CD14-positive monocyte (primary cell): ENCODE measurements around the gene CEND1. TPM values are rescaled to one million over a fixed set of nuclear protein-coding genes. Genes with fewer than 3 reads are reported as not detected.

Experiments used
- DNase-seq, 3 donors: peaks; one replicate each; pipeline ENCODE4 v3.0.0-alpha.2; 2011 to 2022
- H2AFZ ChIP-seq: 2 replicates; pipeline ENCODE4 v1.6.0; 2012; ENCODE audit warnings: mild to moderate bottlenecking, low read depth, low read length, inconsistent platforms; ENCODE audit not compliant: insufficient read depth, poor library complexity, severe bottlenecking
- H3K27ac ChIP-seq, 2 donors: 1 replicate in 1 of 2; 2 replicates in 1 of 2; pipeline ENCODE4 v1.5.1; 2012 to 2013; ENCODE audit warnings: low read length in 2 of 2, control low read depth in 1 of 2, inconsistent platforms in 1 of 2, low read depth in 1 of 2, mild to moderate bottlenecking in 1 of 2
- H3K27me3 ChIP-seq, 2 donors: one replicate each; pipeline versions ENCODE4 v1.6.0 to v1.6.1; 2011 to 2013; ENCODE audit warnings: low read length in 2 of 2; ENCODE audit not compliant: control insufficient read depth in 2 of 2, insufficient read depth in 2 of 2
- H3K36me3 ChIP-seq, 2 donors: replicated peaks in 1 of 2; 1 replicate in 1 of 2; 2 replicates in 1 of 2; pipeline versions ENCODE4 v1.5.1 to v1.6.1; 2012 to 2013; ENCODE audit warnings: low read length in 2 of 2, control low read depth in 1 of 2, inconsistent platforms in 1 of 2, mild to moderate bottlenecking in 1 of 2; ENCODE audit not compliant: insufficient read depth in 2 of 2, control insufficient read depth in 1 of 2
- H3K4me1 ChIP-seq, 2 donors: 1 replicate in 1 of 2; 2 replicates in 1 of 2; pipeline versions ENCODE4 v1.5.1 to v1.6.1; 2012 to 2013; ENCODE audit warnings: low read length in 2 of 2, control low read depth in 1 of 2, inconsistent platforms in 1 of 2, mild to moderate bottlenecking in 1 of 2, moderate library complexity in 1 of 2; ENCODE audit not compliant: insufficient read depth in 2 of 2, control insufficient read depth in 1 of 2
- H3K4me2 ChIP-seq: replicated peaks from 2 replicates; pipeline ENCODE3; 2012; ENCODE audit warnings: low read length, moderate library complexity, mild to moderate bottlenecking; ENCODE audit not compliant: poor library complexity, severe bottlenecking; ENCODE audit errors: extremely low read depth
- H3K4me3 ChIP-seq, 3 experiments: fragments of 200-600 bp in 1 of 3; sonication (generic) in 1 of 3; replicated peaks in 1 of 3; 1 replicate in 2 of 3; 2 replicates in 1 of 3; pipeline ENCODE4 v1.5.1; 2011 to 2013; ENCODE audit warnings: low read length in 3 of 3, mild to moderate bottlenecking in 3 of 3, control low read depth in 2 of 3, low read depth in 2 of 3, inconsistent platforms in 1 of 3, moderate library complexity in 1 of 3
- H3K79me2 ChIP-seq: 2 replicates; pipeline ENCODE4 v1.6.0; 2012; ENCODE audit warnings: mild to moderate bottlenecking, control low read depth, inconsistent platforms, low read length, moderate library complexity; ENCODE audit not compliant: insufficient read depth
- H3K9ac ChIP-seq: 2 replicates; pipeline ENCODE4 v1.6.0; 2017; ENCODE audit warnings: low read length, mild to moderate bottlenecking; ENCODE audit not compliant: insufficient read depth, poor library complexity, severe bottlenecking
- H3K9me3 ChIP-seq, 2 donors: replicated peaks in 1 of 2; 1 replicate in 1 of 2; 2 replicates in 1 of 2; pipeline versions ENCODE4 v1.5.1 to v1.6.1; 2012 to 2013; ENCODE audit warnings: low read length in 2 of 2, control low read depth in 1 of 2; ENCODE audit not compliant: control insufficient read depth in 1 of 2, insufficient read depth in 1 of 2
- H4K20me1 ChIP-seq: 2 replicates; pipeline ENCODE4 v1.6.0; 2012; ENCODE audit warnings: mild to moderate bottlenecking, low read length, control low read depth, moderate library complexity; ENCODE audit not compliant: insufficient read depth
- H3K27ac Mint-ChIP-seq, 7 donors: one replicate each; pipeline ENCODE4 v1.8.0; 2020; ENCODE audit warnings: mild to moderate bottlenecking in 7 of 7, mixed read lengths in 7 of 7, moderate library complexity in 6 of 7, inconsistent platforms in 2 of 7
- H3K27me3 Mint-ChIP-seq, 3 donors: one replicate each; pipeline ENCODE4 v1.8.0; 2021 to 2022; ENCODE audit warnings: low read depth in 3 of 3, mild to moderate bottlenecking in 3 of 3, mixed read lengths in 3 of 3, moderate library complexity in 3 of 3, inconsistent platforms in 1 of 3
- H3K36me3 Mint-ChIP-seq, 2 donors: one replicate each; pipeline ENCODE4 v1.8.0; 2020; ENCODE audit warnings: mixed read lengths in 2 of 2, inconsistent platforms in 1 of 2, mild to moderate bottlenecking in 1 of 2
- H3K4me1 Mint-ChIP-seq: one replicate; pipeline ENCODE4 v1.8.0; 2020; ENCODE audit warnings: mild to moderate bottlenecking, mixed read lengths
- H3K4me3 Mint-ChIP-seq, 2 donors: one replicate each; pipeline ENCODE4 v1.8.0; 2020; ENCODE audit warnings: mild to moderate bottlenecking in 2 of 2, mixed read lengths in 2 of 2, moderate library complexity in 1 of 2
- H3K9me3 Mint-ChIP-seq, 7 donors: one replicate each; pipeline ENCODE4 v1.8.0; 2020 to 2022; ENCODE audit warnings: mixed read lengths in 7 of 7, mild to moderate bottlenecking in 6 of 7, moderate library complexity in 6 of 7, inconsistent platforms in 2 of 7
- CTCF ChIP-seq: fragments of 200-600 bp; IDR thresholded peaks from one replicate; pipeline ENCODE4 v1.8.0; 2022; ENCODE audit warnings: antibody characterized with exemption, mild to moderate bottlenecking
- WGBS: methylation state at CpG from one replicate; pipeline ENCODE4 v1.1.5; 2013; ENCODE audit warnings: missing lambda C conversion rate; ENCODE audit not compliant: insufficient coverage; 5-methylcytosine and 5-hydroxymethylcytosine counted together
- intact Hi-C, 2 donors: fragments of 100-400 bp; cut with micrococcal nuclease; formaldehyde crosslinking; loops; one replicate each; pipeline versions ENCODE4 v1.15.0 to v1.15.1; 2023
- polyA minus RNA-seq: library from RNA; depleted of rRNA, polyadenylated mRNA; stranded (reverse); fragments of >200 nt; gene quantifications from 2 replicates; pipeline ENCODE4 v1.2.3, GENCODE V29; 2012
- polyA plus RNA-seq, 3 donors: library from polyadenylated mRNA; depleted of rRNA in 1 of 3; unstranded in 2 of 3; stranded (reverse) in 1 of 3; fragments of 300-500 nt in 2 of 3; fragments of >200 nt in 1 of 3; fragmentation: Illumina TruSeq in 2 of 3; gene quantifications; 1 replicate in 2 of 3; 2 replicates in 1 of 3; pipeline ENCODE4 v1.2.3, GENCODE V29; 2012 to 2021
- total RNA-seq, 12 experiments: library from RNA in 1 of 12; stranded (reverse) in 1 of 12; fragments of 120-200 nt in 1 of 12; gene quantifications; one replicate each; pipeline ENCODE4 v1.2.4 and lab custom pipeline; 2013 to 2026; ENCODE audit warnings: mixed read lengths in 6 of 12, inconsistent platforms in 1 of 12

CEND1 gene
- total RNA-seq (2013): not detected
- polyA plus RNA-seq (not detected), polyA minus RNA-seq (0.24 TPM in 1 of 2 replicates, not detected in the other), total RNA-seq (lab: John Stamatoyannopoulos, UW) (0 to 0.91 (median 0) reads per million in 11 experiments)

GRCh38 chr11:789943-790342 lies at the start of gene CEND1:
CEND1 (minus strand) TSS chr11:790090; CDS start chr11:788576, 1,514 bp downstream.
- 3% methylated on average over 22 of the region's 44 CpGs for WGBS
- Mint-ChIP-seq H3K4me1 (no peaks in the 10 kb centered on the region), H3K27me3 (peaks cover 15 to 37% (median 20%) of the 10 kb centered on the region in 3 donors), H3K27ac (no peak within 1 kb of the TSS), H3K4me3 (peak within 1 kb of the TSS; percentile 37 to 46), H3K36me3 (peaks cover 17 to 20% of the 10 kb centered on the region in 2 donors), H3K9me3 (peaks cover 0 to 2% (median 0%) of the 10 kb centered on the region in 7 donors)
- Histone ChIP-seq H4K20me1 (peaks cover 12% of the 10 kb centered on the region), H3K36me3 (peaks cover 5 to 9% of the 10 kb centered on the region in 2 donors), H3K4me1 (no peaks in the 10 kb centered on the region), H3K79me2 (no peaks in the 10 kb centered on the region), H3K27me3 (peaks cover 4 to 28% of the 10 kb centered on the region in 2 donors), H2AFZ (no peak within 1 kb of the TSS), H3K9me3 (no peaks in the 10 kb centered on the region), H3K9ac (no peak within 1 kb of the TSS), H3K27ac (no peak within 1 kb of the TSS), H3K4me2 (no peak within 1 kb of the TSS), H3K4me3 (no peak within 1 kb of the TSS)
- DNase-seq: no peak
- TF ChIP-seq CTCF: no peak
- intact Hi-C loops: no loop called here

- Histone ChIP-seq H3K4me2 (no peak overlapping the region), H4K20me1 (peaks cover 79% of the 10 kb centered on the region), H3K9me3 (no peaks in the 10 kb centered on the region), H3K79me2 (peaks cover 38% of the 10 kb centered on the region), H3K36me3 (peaks cover 41 to 46% of the 10 kb centered on the region in 2 donors), H3K4me3 (no peak overlapping the region), H3K4me1 (peaks cover 37 to 50% of the 10 kb centered on the region in 2 donors), H3K9ac (no peak overlapping the region), H2AFZ (no peak overlapping the region), H3K27me3 (peaks cover 0 to 9% of the 10 kb centered on the region in 2 donors), H3K27ac (no peak overlapping the region)
- no peak for TF ChIP-seq CTCF
- H3K27ac Mint-ChIP-seq: no peak overlapping the region
- peaks cover 0 to 21% (median 9%) of the 10 kb centered on the region in 3 donors for H3K27me3 Mint-ChIP-seq
- DNase-seq: no peak
- peaks cover 38% of the 10 kb centered on the region for H3K4me1 Mint-ChIP-seq
- intact Hi-C loops: no loop called here
- 95% methylated on average over 4 of the region's 5 CpGs for WGBS
- peaks cover 0 to 3% (median 0%) of the 10 kb centered on the region in 7 donors for H3K9me3 Mint-ChIP-seq
- H3K36me3 Mint-ChIP-seq: peaks cover 43 to 48% of the 10 kb centered on the region in 2 donors
- H3K4me3 Mint-ChIP-seq: no peak overlapping the region
Measured at GRCh38 chr11:839280-839623, 49.4 kb upstream of the CEND1 start.
